Left lung (tissue), 10 donors: ENCODE data around the gene PTPRM. TPM values are rescaled to one million over a fixed set of nuclear protein-coding genes. Genes with fewer than 3 reads are reported as not detected.

ENCODE experiments used
- ATAC-seq: fragments of 200-7000 bp; cut with Tn5 transposase; one replicate; pipeline ENCODE4 v1.9.1; 2020; ENCODE audit warnings: moderate library complexity
- DNase-seq, 4 donors: peaks; one replicate each; pipeline ENCODE4 v3.0.0-alpha.2; 2013 to 2020
- H3K27ac ChIP-seq, 2 donors: fragments of 200-600 bp; sonication (generic) in 1 of 2; one replicate each; pipeline versions ENCODE4 v1.5.0 to v1.8.0; 2020 to 2021
- H3K27me3 ChIP-seq, 2 donors: fragments of 200-600 bp; sonication (generic) in 1 of 2; one replicate each; pipeline versions ENCODE4 v1.5.0 to v1.8.0; 2020 to 2021
- H3K36me3 ChIP-seq, 2 donors: fragments of 200-600 bp; sonication (generic) in 1 of 2; one replicate each; pipeline versions ENCODE4 v1.5.0 to v1.8.0; 2020 to 2021
- H3K4me1 ChIP-seq, 2 donors: fragments of 200-600 bp; one replicate each; pipeline ENCODE4 v1.8.0; 2021
- H3K4me3 ChIP-seq, 2 donors: fragments of 200-600 bp; sonication (generic) in 1 of 2; one replicate each; pipeline versions ENCODE4 v1.5.0 to v1.8.0; 2020 to 2021; ENCODE audit warnings: mild to moderate bottlenecking in 1 of 2
- H3K9me3 ChIP-seq, 2 donors: fragments of 200-600 bp; sonication (generic) in 1 of 2; one replicate each; pipeline versions ENCODE4 v1.5.0 to v1.8.0; 2020 to 2021
- intact Hi-C, 2 donors: fragments of 100-400 bp; cut with DNase I; formaldehyde crosslinking; loops; one replicate each; pipeline versions ENCODE4 v1.11.2 to v1.14.2; 2022
- polyA plus RNA-seq, 6 donors: library from polyadenylated mRNA; unstranded; fragments of 120-200 nt; gene quantifications; one replicate each; pipeline ENCODE4 v1.2.1, GENCODE V29; 2013; ENCODE audit not compliant: insufficient read length in 6 of 6
- total RNA-seq, 2 donors: library from RNA; stranded (reverse); fragmentation: NEBNext Ultra II Directional; extraction: Animal tissue kit (Norgen Biotek cat#: 25700); gene quantifications; one replicate each; pipeline ENCODE4 v1.2.1, GENCODE V29; 2021
- TF ChIP-seq, protein P1 (sequence below), 2 donors: fragments of 200-600 bp; sonication (generic) in 1 of 2; IDR thresholded peaks; one replicate each; pipeline versions ENCODE4 v1.5.0 to v1.8.0; 2021; ENCODE audit warnings: antibody characterized with exemption in 2 of 2
- donor health status: DM: no; HTN: yes; CAD: no.
- donor health status: DM: no; HTN: no; CAD: no.

Gene PTPRM
- total and polyA plus RNA-seq, 8 donors: 76.4 to 99.6 (median 90.1) TPM

- Histone ChIP-seq H3K4me1 (peaks cover 0 to 6% of the 10 kb centered on the region in 2 donors), H3K36me3 (peaks cover 0 to 34% of the 10 kb centered on the region in 2 donors), H3K4me3 (no peak overlapping the region), H3K27ac (no peak overlapping the region), H3K9me3 (no peaks in the 10 kb centered on the region), H3K27me3 (no peaks in the 10 kb centered on the region)
- TF ChIP-seq, protein P1, sequence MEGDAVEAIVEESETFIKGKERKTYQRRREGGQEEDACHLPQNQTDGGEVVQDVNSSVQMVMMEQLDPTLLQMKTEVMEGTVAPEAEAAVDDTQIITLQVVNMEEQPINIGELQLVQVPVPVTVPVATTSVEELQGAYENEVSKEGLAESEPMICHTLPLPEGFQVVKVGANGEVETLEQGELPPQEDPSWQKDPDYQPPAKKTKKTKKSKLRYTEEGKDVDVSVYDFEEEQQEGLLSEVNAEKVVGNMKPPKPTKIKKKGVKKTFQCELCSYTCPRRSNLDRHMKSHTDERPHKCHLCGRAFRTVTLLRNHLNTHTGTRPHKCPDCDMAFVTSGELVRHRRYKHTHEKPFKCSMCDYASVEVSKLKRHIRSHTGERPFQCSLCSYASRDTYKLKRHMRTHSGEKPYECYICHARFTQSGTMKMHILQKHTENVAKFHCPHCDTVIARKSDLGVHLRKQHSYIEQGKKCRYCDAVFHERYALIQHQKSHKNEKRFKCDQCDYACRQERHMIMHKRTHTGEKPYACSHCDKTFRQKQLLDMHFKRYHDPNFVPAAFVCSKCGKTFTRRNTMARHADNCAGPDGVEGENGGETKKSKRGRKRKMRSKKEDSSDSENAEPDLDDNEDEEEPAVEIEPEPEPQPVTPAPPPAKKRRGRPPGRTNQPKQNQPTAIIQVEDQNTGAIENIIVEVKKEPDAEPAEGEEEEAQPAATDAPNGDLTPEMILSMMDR (IDR thresholded peaks at IDR 0.05): no peak
- ATAC-seq (peak; percentile 29), DNase-seq (no peak)
- intact Hi-C loops: no loop called here
Measured at GRCh38 chr18:8381821-8382459, 814.8 kb downstream of the PTPRM start.

GRCh38 chr18:8385400-8385799, 818.3 kb downstream of the PTPRM start:
- no peaks in the 10 kb centered on the region for H3K27me3 ChIP-seq
- ATAC-seq (no peak), DNase-seq (no peak)
- no peak overlapping the region for H3K4me3 ChIP-seq
- peaks cover 0 to 50% of the 10 kb centered on the region in 2 donors for H3K36me3 ChIP-seq
- intact Hi-C loops: no loop called here
- H3K4me1 ChIP-seq: peaks cover 0 to 6% of the 10 kb centered on the region in 2 donors
- TF ChIP-seq, protein P1 (IDR thresholded peaks at IDR 0.05): no peak
- no peaks in the 10 kb centered on the region for H3K9me3 ChIP-seq
- no peak overlapping the region for H3K27ac ChIP-seq

DNA sequence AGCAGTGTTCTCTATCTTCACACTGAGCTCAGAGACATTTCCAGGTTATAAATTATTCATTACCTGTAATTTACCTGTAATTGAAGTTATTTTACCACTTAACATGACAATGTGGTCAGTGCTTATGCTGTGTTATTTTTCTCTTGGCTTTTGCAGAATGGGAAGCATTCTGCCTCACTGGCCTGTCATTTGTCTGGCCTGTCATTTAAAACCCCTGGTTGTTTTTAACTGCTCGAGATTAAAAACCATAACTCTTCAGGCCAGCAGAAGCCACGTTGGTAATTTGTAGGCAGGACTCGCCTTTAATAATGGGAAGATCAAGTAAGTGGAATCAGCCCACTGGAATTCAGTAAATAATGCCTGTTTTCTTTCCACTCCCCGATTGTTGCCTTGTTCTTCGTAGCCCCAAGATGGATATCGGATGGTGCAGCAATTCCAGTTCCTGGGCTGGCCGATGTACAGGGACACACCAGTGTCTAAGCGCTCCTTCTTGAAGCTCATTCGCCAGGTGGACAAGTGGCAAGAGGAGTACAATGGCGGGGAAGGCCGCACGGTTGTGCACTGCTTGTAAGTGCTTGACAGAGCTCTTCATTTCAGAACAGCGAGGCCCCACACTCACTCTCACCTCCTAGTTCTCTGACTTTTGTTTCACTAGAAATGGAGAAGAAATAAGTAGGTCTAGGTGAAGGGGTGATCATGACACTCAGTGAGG, 819.7 kb downstream of the PTPRM start:
- TF ChIP-seq, protein P1 (IDR thresholded peaks at IDR 0.05): no peak
- Histone ChIP-seq H3K36me3 (peaks cover 0 to 50% of the 10 kb centered on the region in 2 donors), H3K4me3 (no peak overlapping the region), H3K4me1 (peaks cover 0 to 2% of the 10 kb centered on the region in 2 donors), H3K27ac (no peak overlapping the region), H3K9me3 (no peaks in the 10 kb centered on the region), H3K27me3 (no peaks in the 10 kb centered on the region)
- no peak for DNase-seq
- no peak for ATAC-seq
- intact Hi-C loops: no loop called here

- no peak overlapping the region for H3K27ac ChIP-seq
- DNase-seq (peak in 3 of 4 donors; percentile 57 to 78 (median 66)), ATAC-seq (peak; percentile 97)
- intact Hi-C loops: no loop called here
- no peaks in the 10 kb centered on the region for H3K9me3 ChIP-seq
- peaks cover 0 to 58% of the 10 kb centered on the region in 2 donors for H3K36me3 ChIP-seq
- no peaks in the 10 kb centered on the region for H3K4me1 ChIP-seq
- TF ChIP-seq, protein P1 (IDR thresholded peaks at IDR 0.05): peak; percentile 54 to 70
- H3K4me3 ChIP-seq: no peak overlapping the region
- no peaks in the 10 kb centered on the region for H3K27me3 ChIP-seq
Measured at GRCh38 chr18:8389391-8390340, 822.5 kb downstream of the PTPRM start.
